Measurements from ENCODE around the gene RAB8A.

GRCh38 chr19:16098821-16099220, 12.9 kb upstream of the RAB8A start:
- TF ChIP-seq CTCF (conservative IDR thresholded peaks at IDR 0.05; ENCODE audit: low read depth in 2 of 2) = no peak
- TF ChIP-seq EZH2 (IDR thresholded peaks at IDR 0.05; ENCODE audit: low read depth, unreplicated experiment) = no peak

All from GM23338 (cell line).